Loucy (cell line): ENCODE data around the gene ASB2.

Source experiments
- H2AFZ ChIP-seq: fragments of 200-600 bp; sonication (generic); 2 replicates; pipeline ENCODE4 v1.6.0; 2016; ENCODE audit warnings: antibody characterized with exemption, mild to moderate bottlenecking, low read length, moderate library complexity
- H3F3A ChIP-seq: fragments of 200-600 bp; 2 replicates; pipeline ENCODE4 v1.6.0; 2016; ENCODE audit warnings: antibody characterized with exemption, low read depth, mild to moderate bottlenecking
- H3K27me3 ChIP-seq: fragments of 200-600 bp; sonication (generic); 2 replicates; pipeline ENCODE4 v1.6.1; 2014; ENCODE audit warnings: low read length, mild to moderate bottlenecking; ENCODE audit not compliant: insufficient read depth, poor library complexity, severe bottlenecking
- H3K36me3 ChIP-seq: fragments of 200-600 bp; sonication (generic); 2 replicates; pipeline ENCODE4 v1.6.1; 2016; ENCODE audit warnings: low read length; ENCODE audit not compliant: insufficient read depth
- H3K4me1 ChIP-seq: fragments of 200-600 bp; sonication (generic); 2 replicates; pipeline ENCODE4 v1.5.1; 2014; ENCODE audit warnings: low read length, mild to moderate bottlenecking; ENCODE audit not compliant: insufficient read depth, poor library complexity, severe bottlenecking
- H3K4me2 ChIP-seq: fragments of 200-600 bp; sonication (generic); 2 replicates; pipeline ENCODE4 v1.6.0; 2014; ENCODE audit warnings: antibody characterized with exemption, low read length, low read depth, mild to moderate bottlenecking; ENCODE audit not compliant: poor library complexity, severe bottlenecking
- H3K4me3 ChIP-seq: fragments of 200-600 bp; sonication (generic); 2 replicates; pipeline ENCODE4 v1.5.1; 2014; ENCODE audit warnings: low read length, mild to moderate bottlenecking, mixed read lengths; ENCODE audit not compliant: poor library complexity, severe bottlenecking
- H3K79me2 ChIP-seq: fragments of 200-600 bp; sonication (generic); 2 replicates; pipeline ENCODE4 v1.6.1; 2014; ENCODE audit warnings: low read length; ENCODE audit not compliant: insufficient read depth
- H3K9ac ChIP-seq: fragments of 200-600 bp; sonication (generic); 2 replicates; pipeline ENCODE4 v1.6.0; 2014; ENCODE audit warnings: mild to moderate bottlenecking, low read depth, low read length, moderate library complexity; ENCODE audit not compliant: poor library complexity, severe bottlenecking
- H3K9me2 ChIP-seq: fragments of 200-600 bp; sonication (generic); replicated peaks from 2 replicates; pipeline ENCODE4 v1.6.1; 2016; ENCODE audit warnings: low read depth, low read length, mixed read lengths
- H3K9me3 ChIP-seq: fragments of 200-600 bp; sonication (generic); 2 replicates; pipeline ENCODE4 v1.6.1; 2014; ENCODE audit warnings: mild to moderate bottlenecking, antibody characterized with exemption, low read length, low read depth; ENCODE audit not compliant: insufficient read depth
- H4K20me1 ChIP-seq: fragments of 200-600 bp; sonication (generic); 2 replicates; pipeline ENCODE4 v1.6.0; 2014; ENCODE audit warnings: antibody characterized with exemption, low read length, mild to moderate bottlenecking; ENCODE audit not compliant: insufficient read depth, poor library complexity, severe bottlenecking
- CTCF ChIP-seq: fragments of 200-600 bp; sonication (generic); conservative IDR thresholded peaks from 2 replicates; pipeline ENCODE4 v1.5.1; 2014; ENCODE audit warnings: mild to moderate bottlenecking, antibody characterized with exemption, low read length
- EZH2phosphoT487 ChIP-seq: fragments of 200-600 bp; IDR thresholded peaks from 2 replicates; pipeline ENCODE4 v1.6.1; 2018; ENCODE audit warnings: antibody characterized with exemption, mild to moderate bottlenecking, moderate library complexity, borderline replicate concordance

The ASB2 gene

DNA sequence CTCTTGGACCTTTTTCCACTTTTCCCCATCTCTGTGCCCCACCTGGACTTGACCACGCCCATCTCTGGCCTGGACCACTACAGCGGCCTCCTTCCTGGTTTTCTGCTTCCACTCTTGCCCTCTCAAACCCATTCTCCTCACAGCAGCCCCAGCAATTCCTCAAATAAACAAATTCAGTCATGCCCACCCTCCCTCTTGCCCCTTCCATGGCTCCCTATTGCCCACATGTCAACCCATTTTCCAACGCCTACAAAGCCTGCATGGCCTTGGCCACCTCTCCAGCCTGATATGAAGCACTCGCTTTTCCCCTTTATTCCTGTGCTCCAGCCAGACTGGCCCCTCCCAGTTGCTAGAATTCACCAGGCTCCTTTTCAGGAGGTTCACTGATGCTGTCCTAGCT, 43.9 kb upstream of the ASB2 start:
- no peak overlapping the region for H2AFZ ChIP-seq
- H3F3A ChIP-seq, result no peaks in the 10 kb centered on the region

DNA sequence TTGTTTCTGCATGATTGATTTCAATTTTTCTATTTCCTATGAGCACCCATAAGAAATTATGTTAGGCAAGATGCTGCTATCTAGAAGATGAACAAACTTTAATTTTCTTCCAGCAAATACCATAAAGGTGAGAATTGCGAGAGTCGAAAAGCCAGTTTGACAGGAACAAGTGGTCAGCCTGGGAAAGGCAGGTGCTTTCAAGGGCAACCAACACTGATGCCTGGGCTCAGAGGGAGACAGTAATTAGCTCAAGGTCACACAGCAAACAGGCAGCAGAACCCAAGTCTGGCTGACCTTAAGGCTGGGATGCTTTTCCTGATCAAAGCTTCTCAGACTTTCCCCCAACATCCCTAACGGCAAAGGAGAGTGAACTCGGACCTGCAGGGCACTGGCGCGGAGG, 43.0 kb upstream of the ASB2 start:
- Histone ChIP-seq H4K20me1 (no peaks in the 10 kb centered on the region), H3K9ac (no peak overlapping the region), H2AFZ (no peak overlapping the region), H3K4me1 (no peaks in the 10 kb centered on the region), H3F3A (no peaks in the 10 kb centered on the region), H3K9me2 (no peaks in the 10 kb centered on the region), H3K27me3 (no peaks in the 10 kb centered on the region), H3K79me2 (no peaks in the 10 kb centered on the region), H3K36me3 (no peaks in the 10 kb centered on the region), H3K4me3 (no peak overlapping the region), H3K4me2 (no peak overlapping the region), H3K9me3 (no peaks in the 10 kb centered on the region)
- TF ChIP-seq EZH2phosphoT487 (no peak), CTCF (no peak)

More for the DNA sequence above, 43.9 kb upstream of the ASB2 start:
- no peaks in the 10 kb centered on the region for H4K20me1 ChIP-seq
- no peaks in the 10 kb centered on the region for H3K36me3 ChIP-seq
- no peak overlapping the region for H3K9ac ChIP-seq
- no peaks in the 10 kb centered on the region for H3K9me3 ChIP-seq
- no peak overlapping the region for H3K4me2 ChIP-seq
- TF ChIP-seq CTCF, result no peak
- no peak for TF ChIP-seq EZH2phosphoT487
- no peaks in the 10 kb centered on the region for H3K27me3 ChIP-seq
- no peaks in the 10 kb centered on the region for H3K4me1 ChIP-seq
- no peaks in the 10 kb centered on the region for H3K79me2 ChIP-seq
- no peak overlapping the region for H3K4me3 ChIP-seq
- H3K9me2 ChIP-seq, result no peaks in the 10 kb centered on the region

GRCh38 chr14:94018308-94018707, 41.9 kb upstream of the ASB2 start:
- no peaks in the 10 kb centered on the region for H3K79me2 ChIP-seq
- no peaks in the 10 kb centered on the region for H3F3A ChIP-seq
- TF ChIP-seq EZH2phosphoT487 (no peak), CTCF (no peak)
- H4K20me1 ChIP-seq, result no peaks in the 10 kb centered on the region
- no peak overlapping the region for H3K4me2 ChIP-seq
- H3K9ac ChIP-seq, result no peak overlapping the region
- H2AFZ ChIP-seq, result no peak overlapping the region
- no peaks in the 10 kb centered on the region for H3K36me3 ChIP-seq
- H3K4me1 ChIP-seq, result no peaks in the 10 kb centered on the region
- no peaks in the 10 kb centered on the region for H3K9me2 ChIP-seq
- no peaks in the 10 kb centered on the region for H3K9me3 ChIP-seq
- H3K4me3 ChIP-seq, result no peak overlapping the region
- no peaks in the 10 kb centered on the region for H3K27me3 ChIP-seq
